IMR-90 (cell line): ENCODE measurements around the gene NDST3.

ENCODE experiments used
- BHLHE40 ChIP-seq: fragments of 150-350 bp; IDR thresholded peaks from 2 replicates; pipeline ENCODE4 v1.6.1; 2016; ENCODE audit warnings: mild to moderate bottlenecking, low read depth, low read length
- CEBPB ChIP-seq: IDR thresholded peaks from 2 replicates; pipeline ENCODE4 v1.6.1; 2012; ENCODE audit warnings: low read depth, low read length, improper control_type of control experiment
- CTCF ChIP-seq: conservative IDR thresholded peaks from 2 replicates; pipeline ENCODE4 v1.5.1; 2012; ENCODE audit warnings: mild to moderate bottlenecking, low read depth, low read length, improper control_type of control experiment
- FOS ChIP-seq: fragments of 150-350 bp; IDR thresholded peaks from 2 replicates; pipeline ENCODE4 v1.6.1; 2016; ENCODE audit warnings: low read depth, low read length
- MAFK ChIP-seq: IDR thresholded peaks from 2 replicates; pipeline ENCODE4 v1.6.1; 2012; ENCODE audit warnings: low read depth, low read length, improper control_type of control experiment
- MAZ ChIP-seq: IDR thresholded peaks from 2 replicates; pipeline ENCODE4 v1.6.1; 2012; ENCODE audit warnings: low read depth, mild to moderate bottlenecking, low read length, improper control_type of control experiment, moderate library complexity, borderline replicate concordance
- MXI1 ChIP-seq: IDR thresholded peaks from 2 replicates; pipeline ENCODE4 v1.6.1; 2012; ENCODE audit warnings: low read depth, mild to moderate bottlenecking, low read length, moderate library complexity, borderline replicate concordance
- NFE2L2 ChIP-seq: fragments of 150-350 bp; IDR thresholded peaks from 2 replicates; pipeline ENCODE4 v1.6.1; 2016; ENCODE audit warnings: low read depth, mild to moderate bottlenecking, low read length
- POLR2A ChIP-seq: IDR thresholded peaks from 2 replicates; pipeline ENCODE4 v1.6.1; 2012; ENCODE audit warnings: mild to moderate bottlenecking, low read depth, low read length
- RAD21 ChIP-seq: IDR thresholded peaks from 2 replicates; pipeline ENCODE4 v1.6.1; 2012; ENCODE audit warnings: low read length, improper control_type of control experiment
- USF2 ChIP-seq: fragments of 150-350 bp; IDR thresholded peaks from 2 replicates; pipeline ENCODE4 v1.6.1; 2017; ENCODE audit warnings: mild to moderate bottlenecking, antibody characterized with exemption, low read length, low read depth

GRCh38 chr4:118280501-118281218 lies 246.4 kb downstream of the NDST3 start:
- no peak for TF ChIP-seq MAZ
- TF ChIP-seq POLR2A = peak; percentile 52
- TF ChIP-seq MAFK = no peak
- no peak for TF ChIP-seq MXI1
- peak; percentile 66 for TF ChIP-seq CTCF
- no peak for TF ChIP-seq USF2
- TF ChIP-seq RAD21 = peak; percentile 83
- TF ChIP-seq FOS = no peak
- TF ChIP-seq CEBPB = no peak
- no peak for TF ChIP-seq NFE2L2
- no peak for TF ChIP-seq BHLHE40
